Femur (tissue), 1 donor: ENCODE results near the gene TMPRSS2.

Source experiments
- DNase-seq: peaks from one replicate; pipeline ENCODE4 v3.0.0-alpha.2; 2017

Gene TMPRSS2

DNA sequence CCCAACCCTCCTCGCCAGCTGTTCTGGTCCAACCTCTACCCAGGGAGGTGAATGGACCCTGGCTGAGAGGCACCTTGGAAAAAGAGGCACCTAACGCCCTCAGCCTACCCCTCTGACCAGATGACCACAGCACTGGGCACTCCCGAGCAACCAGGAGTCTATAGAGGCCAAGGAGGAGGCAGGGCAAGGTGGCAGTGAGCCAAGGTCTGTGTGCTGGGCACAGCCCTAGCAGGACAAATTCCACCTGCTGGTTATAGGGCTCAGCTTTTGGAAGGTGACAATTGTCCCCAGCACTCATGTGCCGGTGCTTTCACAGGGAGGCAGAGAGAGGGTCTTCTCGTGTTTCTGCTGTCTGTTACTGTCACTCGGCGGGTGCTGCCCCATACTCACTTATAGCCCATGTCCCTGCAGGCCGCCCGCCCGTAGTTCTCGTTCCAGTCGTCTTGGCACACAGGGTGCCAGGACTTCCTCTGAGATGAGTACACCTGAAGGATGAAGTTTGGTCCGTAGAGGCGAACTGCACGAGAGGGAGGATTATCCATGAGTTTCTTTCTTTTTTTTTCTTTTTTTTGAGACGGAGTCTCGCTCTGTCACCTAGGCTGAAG is 27.8 kb downstream of the TMPRSS2 start:
- DNase-seq: no peak

GRCh38 chr21:41479686-41480085 is 28.3 kb downstream of the TMPRSS2 start:
- DNase-seq: no peak

DNA sequence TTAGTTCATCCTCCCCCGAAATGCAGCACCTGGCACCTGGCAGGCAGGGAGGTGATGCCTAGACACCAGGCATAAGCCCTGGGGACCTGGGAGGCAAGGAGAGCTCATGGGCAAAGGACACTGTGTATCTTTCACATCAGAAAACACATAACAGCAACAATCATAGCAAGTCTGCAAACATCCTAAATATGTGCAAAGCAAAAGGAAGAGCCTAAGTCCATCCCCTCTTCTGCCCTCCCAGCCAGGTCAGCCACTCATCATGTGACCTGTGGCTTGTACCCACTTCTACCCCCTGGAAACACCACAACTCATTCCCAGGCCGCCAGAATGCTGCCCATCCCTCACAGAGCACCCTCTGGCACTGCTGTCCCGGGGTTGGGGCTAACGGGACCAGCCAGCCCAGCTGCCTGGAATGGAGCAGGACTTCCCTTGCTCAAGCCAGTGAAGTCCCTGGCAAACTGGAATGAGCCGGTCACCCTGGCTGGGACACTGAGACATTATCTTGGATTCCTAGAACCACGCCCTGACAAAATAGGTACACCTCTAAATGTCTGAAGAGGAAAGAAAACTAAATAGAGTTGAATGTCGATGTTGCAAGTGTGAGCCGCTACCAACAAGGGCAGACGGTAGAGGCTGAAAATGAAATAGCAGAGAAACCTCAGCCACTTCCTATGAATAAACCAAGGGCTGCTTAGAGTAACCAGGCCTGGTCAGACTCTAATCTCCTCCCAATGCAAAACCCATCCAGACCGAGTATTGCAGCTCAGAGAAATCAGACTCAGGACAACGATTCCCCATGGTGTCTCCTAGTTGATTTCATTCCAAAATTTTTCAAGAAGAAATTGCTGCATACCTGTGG is 29.4 kb downstream of the TMPRSS2 start:
- no peak for DNase-seq

GRCh38 chr21:41477641-41478318 is 30.2 kb downstream of the TMPRSS2 start:
- no peak for DNase-seq

DNA sequence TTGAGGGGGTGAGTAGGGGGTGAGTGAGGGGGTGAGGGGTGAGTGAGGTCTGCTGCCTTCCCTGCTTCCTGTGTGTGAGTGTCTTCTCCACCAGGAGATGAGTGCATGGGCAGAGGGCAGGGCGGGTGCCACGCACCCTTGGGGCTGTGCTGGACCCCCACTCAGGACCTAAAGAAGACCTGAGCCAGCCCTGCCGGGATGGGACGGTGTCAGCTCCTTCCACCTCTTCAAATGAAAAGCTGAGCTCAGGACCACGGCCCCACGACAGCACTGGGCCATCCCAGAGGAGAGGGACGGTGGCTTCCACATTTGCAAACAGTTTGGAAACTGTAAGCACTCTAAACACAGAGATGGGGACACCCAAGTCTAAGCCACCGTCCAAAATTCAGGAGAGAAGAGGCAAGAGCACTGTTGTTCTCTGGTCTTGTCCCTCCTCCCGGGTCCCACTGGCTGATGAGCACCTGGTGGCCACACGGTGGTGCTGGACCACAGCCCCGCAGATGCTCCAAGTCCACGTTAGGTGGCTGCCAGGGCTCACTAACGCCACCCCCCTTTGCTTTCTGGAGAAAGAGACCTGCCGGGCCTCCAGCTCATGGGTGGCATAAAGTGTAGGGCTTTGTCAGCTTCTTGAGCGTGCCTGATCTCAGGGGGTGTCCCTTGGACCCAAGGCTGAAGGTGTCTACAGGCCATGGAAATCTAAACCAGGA is 32.1 kb downstream of the TMPRSS2 start:
- no peak for DNase-seq

- no peak for DNase-seq
Measured at GRCh38 chr21:41472753-41473548, 35.0 kb downstream of the TMPRSS2 start.

DNA sequence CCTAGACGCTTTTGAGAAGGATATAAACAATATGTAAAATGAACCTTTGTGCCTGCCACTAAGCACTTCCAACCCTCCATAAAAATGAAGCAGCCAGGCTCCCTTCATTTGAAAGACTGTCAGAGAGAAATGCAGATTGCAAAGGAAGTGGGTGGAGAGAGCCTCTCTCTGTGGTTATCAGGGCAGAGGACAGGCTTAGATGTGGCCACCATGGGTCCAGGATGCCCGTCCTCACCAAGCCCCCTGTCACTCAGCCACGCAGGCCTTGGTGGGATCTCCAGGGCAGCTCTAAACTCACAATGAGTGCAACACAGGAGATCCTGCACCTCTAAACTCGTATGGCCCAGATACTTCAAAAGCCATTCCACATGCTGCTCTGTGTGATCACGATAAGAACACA is 37.9 kb downstream of the TMPRSS2 start:
- DNase-seq: no peak

DNA sequence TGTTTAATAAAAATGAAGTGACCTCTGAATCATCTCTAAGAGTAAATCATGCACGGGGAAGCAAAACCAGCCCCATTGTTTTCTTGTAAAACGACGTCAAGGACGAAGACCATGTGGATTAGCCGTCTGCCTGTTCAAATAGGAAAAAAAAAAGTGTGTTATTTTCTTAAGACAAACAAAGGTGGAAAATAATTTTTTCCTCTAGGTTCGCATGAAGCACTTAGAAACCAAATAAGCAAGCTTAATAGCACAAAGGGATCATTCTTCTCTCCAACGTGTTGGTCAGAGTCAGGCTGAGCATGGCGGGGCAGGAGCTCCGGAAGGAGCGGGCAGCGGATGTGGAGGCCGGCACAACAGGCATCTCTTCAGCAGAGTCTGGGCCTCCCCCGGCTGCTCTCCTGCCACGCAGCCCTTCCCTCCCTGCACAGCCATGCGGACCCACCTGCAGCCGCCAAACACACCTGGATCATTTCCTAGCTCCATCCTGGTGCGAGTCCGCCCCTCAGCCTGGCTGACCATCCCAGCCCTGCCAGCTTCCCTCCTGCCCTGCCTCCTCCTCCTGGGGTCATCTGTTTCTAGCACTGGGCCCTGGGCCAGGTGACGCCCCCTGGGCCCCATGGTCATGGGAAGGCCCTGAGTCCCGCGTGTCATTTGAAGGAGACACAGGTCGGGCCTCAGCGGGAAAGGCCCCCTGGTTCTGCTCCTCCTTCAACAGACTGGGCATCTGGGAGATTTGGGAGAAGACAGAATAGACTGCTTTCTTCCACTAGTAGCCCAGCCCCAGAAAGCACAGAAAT is 41.7 kb downstream of the TMPRSS2 start:
- no peak for DNase-seq

DNA sequence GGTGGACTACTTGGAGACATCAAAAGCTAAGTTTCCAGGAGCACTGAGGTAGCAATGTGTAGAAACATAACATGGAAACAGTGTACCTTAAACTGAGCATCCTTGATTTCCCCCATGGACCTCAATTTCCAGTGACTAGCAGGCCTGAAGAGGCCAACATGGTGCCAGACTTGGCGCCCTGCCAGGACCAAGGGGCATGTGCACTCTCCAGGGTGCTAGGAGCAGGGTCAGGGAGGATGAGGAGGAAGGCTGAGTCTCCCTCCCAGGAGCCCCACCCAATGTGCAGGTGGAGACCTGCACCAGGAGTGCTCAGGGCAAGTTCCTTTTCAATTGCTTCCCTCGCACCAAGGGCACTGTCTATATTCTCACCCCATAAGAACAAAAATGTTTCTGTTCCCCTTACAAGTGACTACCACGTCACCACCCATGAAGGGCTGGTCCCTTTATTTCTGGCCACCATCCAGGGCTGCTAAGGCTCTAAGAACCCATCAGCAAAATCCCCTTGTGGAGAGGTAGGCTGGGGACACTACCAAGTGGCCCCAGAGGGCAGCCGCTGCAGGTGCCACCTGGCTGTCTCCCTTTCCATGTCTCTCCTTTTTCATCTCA is 42.7 kb downstream of the TMPRSS2 start:
- DNase-seq: no peak

- DNase-seq: peak; percentile 82
Measured at GRCh38 chr21:41460578-41461527, 47.1 kb downstream of the TMPRSS2 start.

DNA sequence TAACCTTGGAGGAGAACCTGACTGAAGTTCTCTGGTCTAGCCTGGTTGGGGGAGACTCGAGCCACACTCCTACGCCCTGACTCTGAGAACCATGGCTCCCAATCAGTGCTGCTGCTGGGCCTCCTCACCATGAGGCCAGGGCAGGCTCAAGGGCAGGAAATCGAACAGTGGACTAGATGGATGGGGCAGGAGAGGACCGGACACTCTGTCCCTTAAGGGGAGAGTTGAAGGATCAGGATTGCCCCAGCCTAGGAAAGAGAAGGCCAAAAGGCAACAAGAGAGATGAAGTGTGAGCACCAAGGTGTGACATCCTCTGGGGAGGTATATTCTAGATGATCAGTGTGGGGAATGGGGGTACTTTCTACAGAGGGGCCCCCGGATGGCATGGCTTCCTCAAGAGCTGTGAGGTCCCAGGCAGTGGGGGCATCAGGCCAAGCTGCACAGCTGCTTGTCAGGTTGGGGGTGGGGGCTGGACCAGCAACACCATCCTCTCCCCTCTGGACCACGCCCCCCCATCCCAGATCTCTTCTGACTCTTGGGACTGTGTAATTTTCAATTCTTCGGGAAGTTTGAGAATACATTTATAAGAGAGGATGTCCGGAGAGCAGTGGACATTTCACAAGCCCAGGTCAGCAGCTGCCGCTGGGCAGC is 47.9 kb downstream of the TMPRSS2 start:
- no peak for DNase-seq

DNA sequence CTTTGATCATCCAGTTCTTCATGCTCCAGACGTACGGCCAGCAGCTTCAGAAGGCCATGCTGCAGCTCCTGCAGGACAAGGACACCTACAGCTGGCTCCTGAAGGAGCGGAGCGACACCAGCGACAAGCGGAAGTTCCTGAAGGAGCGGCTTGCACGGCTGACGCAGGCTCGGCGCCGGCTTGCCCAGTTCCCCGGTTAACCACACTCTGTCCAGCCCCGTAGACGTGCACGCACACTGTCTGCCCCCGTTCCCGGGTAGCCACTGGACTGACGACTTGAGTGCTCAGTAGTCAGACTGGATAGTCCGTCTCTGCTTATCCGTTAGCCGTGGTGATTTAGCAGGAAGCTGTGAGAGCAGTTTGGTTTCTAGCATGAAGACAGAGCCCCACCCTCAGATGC is 49.4 kb downstream of the TMPRSS2 start:
- DNase-seq: no peak

DNA sequence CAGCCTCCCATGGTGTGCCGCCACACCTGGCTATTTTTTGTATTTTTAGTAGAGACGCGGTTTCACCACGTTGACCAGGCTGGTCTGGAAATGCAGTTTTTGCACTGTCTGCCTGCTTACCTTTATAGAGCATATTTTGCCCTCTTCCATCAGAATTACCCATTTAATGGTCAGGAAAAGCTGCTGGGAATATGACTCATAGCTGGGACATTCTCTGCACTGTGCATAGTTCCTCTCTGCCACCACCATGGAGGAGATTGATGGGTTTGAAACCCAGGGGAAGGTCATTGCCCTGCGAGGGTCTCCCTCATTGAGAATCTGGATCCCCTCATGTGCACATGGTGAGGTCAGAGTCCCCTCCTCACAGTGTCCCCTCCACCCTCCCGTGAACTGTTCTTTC is 49.8 kb downstream of the TMPRSS2 start:
- no peak for DNase-seq

GRCh38 chr21:41453761-41454160 is 54.2 kb downstream of the TMPRSS2 start:
- DNase-seq: no peak

DNA sequence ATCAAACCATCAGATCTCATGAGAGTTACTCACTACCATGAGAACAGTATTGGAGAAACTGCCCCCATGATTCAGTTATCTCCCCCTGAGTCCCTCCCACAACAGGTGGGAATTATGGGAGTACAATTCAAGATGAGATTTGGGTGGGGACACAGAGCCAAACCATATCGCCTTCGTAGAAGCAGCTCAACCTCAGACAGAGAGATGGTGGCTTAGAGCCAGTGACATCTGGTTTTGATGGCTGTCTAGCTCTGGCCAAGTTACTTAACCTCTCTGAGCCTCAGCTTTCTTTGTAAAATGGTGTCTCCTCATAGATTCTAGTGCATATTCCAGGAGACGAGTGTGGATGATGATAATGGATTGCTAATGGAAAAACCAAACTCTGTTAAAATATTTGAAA is 54.8 kb downstream of the TMPRSS2 start:
- DNase-seq: no peak

DNA sequence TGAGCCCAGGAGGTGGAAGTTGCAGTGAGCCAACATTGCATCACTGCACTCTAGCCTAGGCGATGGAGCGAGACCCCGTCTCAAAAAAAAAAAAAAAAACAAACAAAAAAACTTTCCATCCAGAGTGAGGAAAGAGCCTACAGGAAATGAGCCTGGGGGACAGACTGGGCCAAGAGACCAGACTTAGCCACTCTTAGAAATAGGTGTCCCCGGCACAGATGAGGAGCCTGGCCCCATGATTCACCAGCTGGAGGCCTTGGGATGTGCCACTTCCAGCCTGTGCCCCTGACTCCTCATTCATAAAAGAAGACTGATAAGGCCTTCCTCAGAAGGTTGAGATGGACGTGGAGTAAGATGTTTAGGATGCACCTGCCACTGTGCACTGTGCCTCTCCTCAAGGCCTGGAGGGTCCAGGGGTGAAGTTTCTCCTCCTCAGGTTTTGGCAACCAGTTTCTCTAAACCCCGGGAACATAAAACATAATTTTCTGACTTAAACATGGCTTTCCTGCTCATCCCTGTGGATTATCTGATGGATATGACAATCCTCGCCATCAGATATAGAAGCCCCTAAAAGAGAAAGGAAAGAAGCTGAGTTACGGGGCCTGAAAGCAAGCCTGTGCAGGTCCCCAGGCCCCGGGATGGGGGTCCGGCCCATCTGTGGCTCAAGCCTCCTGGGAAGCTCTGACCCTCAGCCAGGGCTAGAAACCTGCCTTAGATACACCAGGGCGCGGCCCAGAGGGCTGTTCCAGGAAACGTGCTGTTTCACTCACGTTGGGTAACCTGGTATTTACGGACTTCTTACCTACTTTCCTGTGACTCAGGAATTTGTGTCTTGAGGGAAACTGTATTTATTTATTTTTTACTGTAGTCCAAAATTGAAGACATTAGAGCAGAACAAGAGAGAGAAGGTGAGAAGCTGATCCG is 55.9 kb downstream of the TMPRSS2 start:
- no peak for DNase-seq

- DNase-seq: no peak
Measured at GRCh38 chr21:41449613-41450012, 58.3 kb downstream of the TMPRSS2 start.

GRCh38 chr21:41447356-41447755 is 60.6 kb downstream of the TMPRSS2 start:
- DNase-seq: no peak
